Measurements from ENCODE around the gene MPG.
A peak's percentile ranks its signal among the peaks of the same experiment; 100 is the strongest.

Gene MPG

DNA sequence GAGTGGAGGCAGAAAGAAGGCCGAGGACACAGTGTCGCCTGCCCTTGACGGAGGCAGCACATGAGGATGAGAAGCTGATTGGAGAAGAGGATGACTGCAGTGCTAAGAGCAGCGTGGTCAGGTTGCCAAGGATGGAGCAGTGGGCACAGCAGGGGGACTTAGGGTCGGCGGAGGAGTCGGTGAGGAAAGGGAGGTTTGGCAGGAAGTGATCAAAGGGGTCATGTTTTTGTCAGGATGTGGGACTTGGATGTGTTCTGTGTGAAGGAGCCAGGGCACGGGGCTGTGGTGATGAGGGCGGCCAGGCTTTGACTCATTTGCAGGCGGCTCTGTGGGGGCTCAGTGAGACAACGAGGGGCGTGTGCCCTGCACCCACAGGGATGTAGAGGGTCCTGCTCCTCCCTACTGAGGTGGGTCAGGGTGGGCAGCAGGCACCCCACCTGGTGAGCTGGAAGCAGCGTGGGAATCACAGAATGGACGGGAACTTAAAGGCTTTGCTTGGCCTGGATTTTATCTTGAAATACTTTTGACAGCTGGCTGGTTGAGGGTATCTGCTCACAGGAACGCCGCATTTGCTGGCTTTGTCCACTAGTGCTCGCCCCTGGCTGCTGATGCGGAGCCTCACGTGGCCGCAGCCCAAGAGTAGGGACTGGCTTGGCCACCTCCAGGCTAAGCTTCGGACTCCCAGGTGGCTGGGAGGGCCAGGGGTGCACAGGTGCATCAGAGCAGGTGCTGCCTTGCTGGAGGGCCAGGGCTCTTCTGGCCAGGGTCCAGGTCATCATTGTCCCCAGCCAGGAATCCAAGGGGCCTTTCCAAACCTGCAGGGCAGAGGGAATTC is 6.0 kb downstream of the MPG start:
- H4K20me1 ChIP-seq (ENCODE audit: insufficient read depth, low read length) = peaks cover 39% of the 10 kb centered on the region
- no peak overlapping the region for H3K4me3 ChIP-seq (ENCODE audit: low read depth in 1 of 2, low read length in 2 of 2)
- ATAC-seq (ENCODE audit: insufficient read depth, low read depth) (peak; percentile 49), DNase-seq (peak; percentile 32)
- H3K79me2 ChIP-seq (ENCODE audit: insufficient read depth, low read length) = peaks cover 3% of the 10 kb centered on the region; the same call in 1 of the 2 replicates
- H2AFZ ChIP-seq (ENCODE audit: low read depth, low read length) = no peak overlapping the region
- peaks cover 11% of the 10 kb centered on the region for H3K4me1 ChIP-seq (ENCODE audit: insufficient read depth, low read length)
- no peaks in the 10 kb centered on the region for H3K9me3 ChIP-seq (ENCODE audit: insufficient read depth, low read length, severe bottlenecking)
- H3K36me3 ChIP-seq (ENCODE audit: insufficient read depth, low read length) = peaks cover 62% of the 10 kb centered on the region
- H3K9ac ChIP-seq (ENCODE audit: low read depth, low read length) = no peak overlapping the region
- peak overlapping the region; percentile 57; the same call in 1 of the 2 replicates for H3K27ac ChIP-seq (ENCODE audit: low read length)
- no peak overlapping the region for H3K4me2 ChIP-seq (ENCODE audit: insufficient read depth, low read length)
- TF ChIP-seq EZH2 (IDR thresholded peaks at IDR 0.05; ENCODE audit: borderline replicate concordance, low read depth, low read length, severe bottlenecking) = no peak
- TF ChIP-seq, protein P1, sequence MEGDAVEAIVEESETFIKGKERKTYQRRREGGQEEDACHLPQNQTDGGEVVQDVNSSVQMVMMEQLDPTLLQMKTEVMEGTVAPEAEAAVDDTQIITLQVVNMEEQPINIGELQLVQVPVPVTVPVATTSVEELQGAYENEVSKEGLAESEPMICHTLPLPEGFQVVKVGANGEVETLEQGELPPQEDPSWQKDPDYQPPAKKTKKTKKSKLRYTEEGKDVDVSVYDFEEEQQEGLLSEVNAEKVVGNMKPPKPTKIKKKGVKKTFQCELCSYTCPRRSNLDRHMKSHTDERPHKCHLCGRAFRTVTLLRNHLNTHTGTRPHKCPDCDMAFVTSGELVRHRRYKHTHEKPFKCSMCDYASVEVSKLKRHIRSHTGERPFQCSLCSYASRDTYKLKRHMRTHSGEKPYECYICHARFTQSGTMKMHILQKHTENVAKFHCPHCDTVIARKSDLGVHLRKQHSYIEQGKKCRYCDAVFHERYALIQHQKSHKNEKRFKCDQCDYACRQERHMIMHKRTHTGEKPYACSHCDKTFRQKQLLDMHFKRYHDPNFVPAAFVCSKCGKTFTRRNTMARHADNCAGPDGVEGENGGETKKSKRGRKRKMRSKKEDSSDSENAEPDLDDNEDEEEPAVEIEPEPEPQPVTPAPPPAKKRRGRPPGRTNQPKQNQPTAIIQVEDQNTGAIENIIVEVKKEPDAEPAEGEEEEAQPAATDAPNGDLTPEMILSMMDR (IDR thresholded peaks at IDR 0.05; ENCODE audit: borderline replicate concordance, extremely low read depth, low read length, poor library complexity, severe bottlenecking) = no peak
- no peaks in the 10 kb centered on the region for H3K27me3 ChIP-seq (ENCODE audit: insufficient read depth, low read length, poor library complexity)

DNA sequence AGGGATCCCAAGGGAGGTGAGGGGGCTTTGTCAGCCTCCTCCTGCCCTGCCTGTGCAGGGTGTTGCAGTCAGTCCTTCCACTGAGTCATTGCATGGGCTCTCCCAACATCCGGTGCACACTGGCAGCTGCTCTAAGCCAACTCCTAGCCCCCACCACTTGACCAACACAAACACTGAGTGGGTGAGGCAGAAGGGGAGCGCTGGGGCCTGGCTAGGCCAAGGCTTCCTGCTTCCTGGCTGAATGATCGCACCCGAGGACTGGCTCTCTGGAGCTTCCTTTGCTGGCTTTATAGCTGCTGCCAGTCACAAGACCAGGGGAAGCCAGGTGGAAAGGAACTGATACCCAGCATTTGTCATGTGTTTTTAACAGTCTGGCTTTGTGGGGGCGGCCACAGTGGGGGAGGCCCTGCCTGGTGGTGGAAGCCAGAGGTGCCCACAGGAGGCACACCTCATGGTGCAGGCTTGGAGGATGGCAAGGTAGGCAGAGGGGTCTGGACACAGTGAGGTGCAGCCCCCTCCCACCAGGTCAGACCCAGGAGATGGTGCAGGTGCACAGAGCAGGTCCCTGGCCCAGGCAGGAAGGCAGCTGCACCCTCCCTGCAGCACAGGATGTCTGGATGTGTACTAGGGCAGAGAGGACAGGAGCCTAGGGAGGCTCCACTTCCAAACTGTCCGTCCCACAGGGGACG is 6.8 kb downstream of the MPG start:
- Histone ChIP-seq H3K79me2 (ENCODE audit: insufficient read depth, low read length) (0 out of 2 replicates have a peak, but pooled peaks cover 2% of the 10 kb centered on the region), H3K36me3 (ENCODE audit: insufficient read depth, low read length) (peaks cover 62% of the 10 kb centered on the region), H2AFZ (ENCODE audit: low read depth, low read length) (no peak overlapping the region), H3K4me2 (ENCODE audit: insufficient read depth, low read length) (no peak overlapping the region), H3K27ac (ENCODE audit: low read length) (peak overlapping the region; percentile 57), H3K4me3 (ENCODE audit: low read depth in 1 of 2, low read length in 2 of 2) (no peak overlapping the region), H4K20me1 (ENCODE audit: insufficient read depth, low read length) (peaks cover 43% of the 10 kb centered on the region), H3K27me3 (ENCODE audit: insufficient read depth, low read length, poor library complexity) (no peaks in the 10 kb centered on the region), H3K4me1 (ENCODE audit: insufficient read depth, low read length) (peaks cover 4% of the 10 kb centered on the region), H3K9ac (ENCODE audit: low read depth, low read length) (no peak overlapping the region; the same call in 1 of the 2 replicates), H3K9me3 (ENCODE audit: insufficient read depth, low read length, severe bottlenecking) (no peaks in the 10 kb centered on the region)
- TF ChIP-seq, protein P1 (IDR thresholded peaks at IDR 0.05; ENCODE audit: borderline replicate concordance, extremely low read depth, low read length, poor library complexity, severe bottlenecking) = no peak
- TF ChIP-seq EZH2 (IDR thresholded peaks at IDR 0.05; ENCODE audit: borderline replicate concordance, low read depth, low read length, severe bottlenecking) = no peak
- DNase-seq (peak; percentile 21), ATAC-seq (ENCODE audit: insufficient read depth, low read depth) (peak; percentile 32)

DNA sequence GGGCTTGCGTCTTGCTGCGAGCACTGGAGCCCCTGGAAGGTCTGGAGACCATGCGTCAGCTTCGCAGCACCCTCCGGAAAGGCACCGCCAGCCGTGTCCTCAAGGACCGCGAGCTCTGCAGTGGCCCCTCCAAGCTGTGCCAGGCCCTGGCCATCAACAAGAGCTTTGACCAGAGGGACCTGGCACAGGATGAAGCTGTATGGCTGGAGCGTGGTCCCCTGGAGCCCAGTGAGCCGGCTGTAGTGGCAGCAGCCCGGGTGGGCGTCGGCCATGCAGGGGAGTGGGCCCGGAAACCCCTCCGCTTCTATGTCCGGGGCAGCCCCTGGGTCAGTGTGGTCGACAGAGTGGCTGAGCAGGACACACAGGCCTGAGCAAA is 7.4 kb downstream of the MPG start:
- Histone ChIP-seq H2AFZ (ENCODE audit: low read depth, low read length) (no peak overlapping the region), H3K4me3 (ENCODE audit: low read depth in 1 of 2, low read length in 2 of 2) (no peak overlapping the region), H3K9me3 (ENCODE audit: insufficient read depth, low read length, severe bottlenecking) (no peaks in the 10 kb centered on the region), H3K4me1 (ENCODE audit: insufficient read depth, low read length) (peaks cover 4% of the 10 kb centered on the region), H3K36me3 (ENCODE audit: insufficient read depth, low read length) (peaks cover 63% of the 10 kb centered on the region), H3K79me2 (ENCODE audit: insufficient read depth, low read length) (0 out of 2 replicates have a peak, but pooled peaks cover 2% of the 10 kb centered on the region), H4K20me1 (ENCODE audit: insufficient read depth, low read length) (peaks cover 46% of the 10 kb centered on the region), H3K27me3 (ENCODE audit: insufficient read depth, low read length, poor library complexity) (no peaks in the 10 kb centered on the region), H3K9ac (ENCODE audit: low read depth, low read length) (no peak overlapping the region), H3K27ac (ENCODE audit: low read length) (peak overlapping the region; percentile 57; the same call in 1 of the 2 replicates), H3K4me2 (ENCODE audit: insufficient read depth, low read length) (no peak overlapping the region)
- ATAC-seq (ENCODE audit: insufficient read depth, low read depth) = no peak
- DNase-seq = no peak
- TF ChIP-seq EZH2 (IDR thresholded peaks at IDR 0.05; ENCODE audit: borderline replicate concordance, low read depth, low read length, severe bottlenecking) = no peak
- TF ChIP-seq, protein P1 (IDR thresholded peaks at IDR 0.05; ENCODE audit: borderline replicate concordance, extremely low read depth, low read length, poor library complexity, severe bottlenecking) = no peak
